Body of pancreas (tissue), 4 donors: Measurements from ENCODE around the gene GUCY2D. TPM values are rescaled to one million over a fixed set of nuclear protein-coding genes. Genes with fewer than 3 reads are reported as not detected.
A peak's percentile ranks its signal among the peaks of the same experiment; 100 is the strongest.
"Not testable (repeated sequence)": the region's sequence is repeated elsewhere in the genome, so short reads cannot be mapped to it uniquely, and the experiment has no call there.

Source experiments
- ATAC-seq: fragments of 150-250 bp; one replicate; pipeline ENCODE4 v1.9.1; 2016
- DNase-seq, 4 donors: peaks; one replicate each; pipeline ENCODE4 v3.0.0-alpha.2; 2019
- H3K27ac ChIP-seq, 4 donors: fragments of 200-600 bp; sonication (generic); 1 replicate in 3 of 4; 2 replicates in 1 of 4; pipeline versions ENCODE4 v1.5.1 to v1.6.1; 2016 to 2019; ENCODE audit warnings: mild to moderate bottlenecking in 1 of 4, mixed read lengths in 1 of 4, moderate library complexity in 1 of 4
- H3K27me3 ChIP-seq, 2 donors: fragments of 200-600 bp; sonication (generic); one replicate each; pipeline ENCODE4 v1.6.0; 2016; ENCODE audit warnings: mild to moderate bottlenecking in 1 of 2
- H3K36me3 ChIP-seq, 2 donors: fragments of 200-600 bp; sonication (generic); replicated peaks in 1 of 2; 2 replicates each; pipeline ENCODE4 v1.5.1; 2016; ENCODE audit warnings: low read depth in 2 of 2; ENCODE audit not compliant: insufficient read depth in 1 of 2
- H3K4me1 ChIP-seq: fragments of 200-600 bp; sonication (generic); one replicate; pipeline ENCODE4 v1.6.0; 2016
- H3K4me3 ChIP-seq, 2 donors: fragments of 200-600 bp; sonication (generic); 1 replicate in 1 of 2; 2 replicates in 1 of 2; pipeline ENCODE4 v1.5.1; 2016 to 2019
- H3K9me3 ChIP-seq, 3 donors: fragments of 200-600 bp; sonication (generic); 1 replicate in 2 of 3; 2 replicates in 1 of 3; pipeline ENCODE4 v1.5.1; 2016
- POLR2A ChIP-seq, 3 donors: fragments of 450-650 bp; IDR thresholded peaks; one replicate each; pipeline ENCODE4 v1.6.1; 2016; ENCODE audit warnings: antibody characterized with exemption in 3 of 3, mild to moderate bottlenecking in 2 of 3
- WGBS, 2 donors: methylation state at CpG; one replicate each; pipeline ENCODE4 v1.1.5; 2017; 5-methylcytosine and 5-hydroxymethylcytosine counted together
- intact Hi-C: fragments of 100-400 bp; cut with DNase I; formaldehyde crosslinking; loops from one replicate; pipeline ENCODE4 v1.15.1; 2023
- total RNA-seq, 2 donors: library from RNA; depleted of rRNA; stranded (reverse); fragments of >200 nt; gene quantifications; one replicate each; pipeline ENCODE4 v1.1.0, GENCODE V29; 2016
- TF ChIP-seq, protein P1 (sequence below), 7 experiments: fragments of 450-650 bp in 4 of 7; fragments of 200-600 bp in 3 of 7; sonication (generic) in 3 of 7; IDR thresholded peaks; one replicate each; pipeline ENCODE4 v1.5.1; 2016 to 2019; ENCODE audit warnings: antibody characterized with exemption in 7 of 7

GUCY2D gene
- total RNA-seq, 2 donors from 2014 or later: not detected

DNA sequence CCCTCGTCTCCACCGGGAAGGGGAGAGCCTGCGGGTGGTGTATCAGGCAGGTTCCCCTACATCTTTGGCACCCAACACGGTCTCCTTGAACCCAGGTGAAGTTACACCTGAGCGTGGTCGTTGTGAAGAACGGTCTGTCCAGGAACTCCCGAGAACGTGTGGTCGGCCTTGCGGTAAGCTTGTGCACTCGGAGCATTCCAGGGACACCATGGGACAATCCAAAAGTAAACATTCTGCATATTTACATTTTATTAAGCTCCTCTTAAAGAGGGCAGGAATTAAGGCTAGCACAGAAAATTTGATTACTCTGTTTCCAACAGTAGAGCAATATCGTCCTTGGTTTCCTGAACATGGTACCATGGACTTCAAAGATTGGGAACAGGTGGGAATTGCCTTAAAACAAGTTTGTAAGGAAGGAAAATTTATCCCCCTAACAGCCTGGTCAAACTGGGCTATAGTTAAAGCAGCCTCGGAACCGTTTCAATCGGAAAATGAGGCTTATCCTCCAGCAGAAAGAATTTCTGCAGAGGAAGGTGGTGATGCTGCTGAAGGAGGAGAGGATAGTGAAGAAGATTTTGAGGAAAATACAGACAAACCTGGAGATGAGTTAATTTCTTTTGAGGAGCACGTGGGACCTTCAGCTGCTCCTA is 54.7 kb downstream of the GUCY2D start:
- no peaks in the 10 kb centered on the region for H3K9me3 ChIP-seq
- H3K27ac ChIP-seq: peak overlapping the region in 1 of 4 donors; percentile 70
- WGBS, 2 donors: 32 to 33% methylated on average over 17 of the region's 17 CpGs
- H3K4me1 ChIP-seq: peaks cover 24% of the 10 kb centered on the region
- ATAC-seq (no peak), DNase-seq (no peak)
- H3K27me3 ChIP-seq: peaks cover 3 to 16% of the 10 kb centered on the region in 2 donors
- intact Hi-C loops: no loop called here
- no peaks in the 10 kb centered on the region for H3K36me3 ChIP-seq
- no peak overlapping the region for H3K4me3 ChIP-seq
- no peak for TF ChIP-seq POLR2A (IDR thresholded peaks at IDR 0.05)
- TF ChIP-seq, protein P1, sequence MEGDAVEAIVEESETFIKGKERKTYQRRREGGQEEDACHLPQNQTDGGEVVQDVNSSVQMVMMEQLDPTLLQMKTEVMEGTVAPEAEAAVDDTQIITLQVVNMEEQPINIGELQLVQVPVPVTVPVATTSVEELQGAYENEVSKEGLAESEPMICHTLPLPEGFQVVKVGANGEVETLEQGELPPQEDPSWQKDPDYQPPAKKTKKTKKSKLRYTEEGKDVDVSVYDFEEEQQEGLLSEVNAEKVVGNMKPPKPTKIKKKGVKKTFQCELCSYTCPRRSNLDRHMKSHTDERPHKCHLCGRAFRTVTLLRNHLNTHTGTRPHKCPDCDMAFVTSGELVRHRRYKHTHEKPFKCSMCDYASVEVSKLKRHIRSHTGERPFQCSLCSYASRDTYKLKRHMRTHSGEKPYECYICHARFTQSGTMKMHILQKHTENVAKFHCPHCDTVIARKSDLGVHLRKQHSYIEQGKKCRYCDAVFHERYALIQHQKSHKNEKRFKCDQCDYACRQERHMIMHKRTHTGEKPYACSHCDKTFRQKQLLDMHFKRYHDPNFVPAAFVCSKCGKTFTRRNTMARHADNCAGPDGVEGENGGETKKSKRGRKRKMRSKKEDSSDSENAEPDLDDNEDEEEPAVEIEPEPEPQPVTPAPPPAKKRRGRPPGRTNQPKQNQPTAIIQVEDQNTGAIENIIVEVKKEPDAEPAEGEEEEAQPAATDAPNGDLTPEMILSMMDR (IDR thresholded peaks at IDR 0.05): no peak

DNA sequence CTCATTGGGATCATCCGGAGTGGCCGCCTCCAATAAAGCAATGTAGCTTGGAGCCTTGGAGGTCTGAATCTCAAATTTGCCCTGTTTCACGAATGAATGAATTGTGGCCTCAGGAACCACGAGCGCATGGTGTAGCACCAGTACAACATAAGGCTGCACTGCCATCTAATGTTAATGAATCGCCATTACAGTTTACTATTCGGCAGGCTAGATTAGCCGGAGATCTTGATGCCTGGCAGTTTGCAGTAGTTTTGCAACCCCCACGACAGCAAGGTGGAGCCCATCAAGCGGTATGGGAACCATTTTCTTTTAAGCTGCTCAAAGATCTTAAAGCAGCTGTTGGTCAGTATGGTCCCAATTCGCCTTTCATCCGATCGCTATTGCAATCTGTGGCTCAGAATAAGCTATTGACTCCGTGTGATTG is 55.3 kb downstream of the GUCY2D start:
- H3K36me3 ChIP-seq: no peaks in the 10 kb centered on the region
- TF ChIP-seq POLR2A (IDR thresholded peaks at IDR 0.05): no peak
- TF ChIP-seq, protein P1 (IDR thresholded peaks at IDR 0.05): peak; percentile 57 to 91 (median 84)
- no peak overlapping the region for H3K4me3 ChIP-seq
- ATAC-seq: peak; percentile 88
- no peaks in the 10 kb centered on the region for H3K9me3 ChIP-seq
- H3K27me3 ChIP-seq: peaks cover 4 to 22% of the 10 kb centered on the region in 2 donors
- H3K4me1 ChIP-seq: peaks cover 24% of the 10 kb centered on the region
- H3K27ac ChIP-seq: no peak overlapping the region
- WGBS, 2 donors: 6 to 8% methylated on average over 11 to 14 of the region's 14 CpGs
- intact Hi-C loops: no loop called here
- DNase-seq: peak; percentile 50 to 79 (median 69)

DNA sequence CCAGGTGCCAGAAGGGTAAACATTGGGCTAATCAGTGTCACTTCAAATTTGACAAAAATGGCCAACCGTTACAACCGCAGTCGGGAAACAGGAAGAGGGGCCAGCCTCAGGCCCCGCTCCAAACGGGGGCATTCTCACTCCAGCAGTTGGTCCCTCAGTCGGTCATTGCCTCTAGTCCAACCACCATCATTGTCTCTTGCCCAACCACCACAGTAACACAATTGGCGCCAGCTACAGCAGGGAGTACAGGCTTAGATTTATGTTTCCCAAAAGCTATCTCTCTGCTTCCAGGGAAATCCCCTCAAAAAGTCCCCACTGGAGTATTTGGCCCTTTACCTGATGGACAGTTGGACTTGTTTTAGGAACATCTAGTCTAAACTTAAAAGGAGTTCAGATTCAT is 56.7 kb downstream of the GUCY2D start:
- Histone ChIP-seq H3K4me1 (peaks cover 24% of the 10 kb centered on the region), H3K27me3 (peaks cover 4 to 25% of the 10 kb centered on the region in 2 donors), H3K36me3 (no peaks in the 10 kb centered on the region), H3K4me3 (no peak overlapping the region), H3K9me3 (no peaks in the 10 kb centered on the region), H3K27ac (no peak overlapping the region)
- DNase-seq: no peak
- no peak for ATAC-seq
- TF ChIP-seq POLR2A (IDR thresholded peaks at IDR 0.05): no peak
- TF ChIP-seq, protein P1 (IDR thresholded peaks at IDR 0.05): no peak
- 3 to 4% methylated on average over 7 of the region's 7 CpGs for WGBS, 2 donors
- intact Hi-C loops: no loop called here

DNA sequence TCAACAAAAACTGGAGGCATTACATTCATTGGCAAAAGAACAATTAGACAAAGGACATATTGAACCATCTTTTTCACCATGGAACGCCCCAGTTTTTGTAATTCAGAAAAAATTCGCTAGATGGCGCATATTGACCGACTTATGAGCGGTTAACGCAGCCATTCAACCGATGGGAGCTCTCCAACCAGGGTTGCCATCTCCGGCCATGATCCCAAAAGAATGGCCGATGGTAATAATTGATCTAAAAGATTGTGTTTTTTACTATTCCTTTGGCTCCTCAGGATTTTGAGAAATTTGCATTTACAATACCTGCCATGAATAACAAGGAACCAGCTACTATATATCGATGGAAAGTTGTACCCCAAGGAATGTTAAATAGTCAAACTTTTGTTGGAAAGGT is 57.9 kb downstream of the GUCY2D start:
- intact Hi-C loops: no loop called here

DNA sequence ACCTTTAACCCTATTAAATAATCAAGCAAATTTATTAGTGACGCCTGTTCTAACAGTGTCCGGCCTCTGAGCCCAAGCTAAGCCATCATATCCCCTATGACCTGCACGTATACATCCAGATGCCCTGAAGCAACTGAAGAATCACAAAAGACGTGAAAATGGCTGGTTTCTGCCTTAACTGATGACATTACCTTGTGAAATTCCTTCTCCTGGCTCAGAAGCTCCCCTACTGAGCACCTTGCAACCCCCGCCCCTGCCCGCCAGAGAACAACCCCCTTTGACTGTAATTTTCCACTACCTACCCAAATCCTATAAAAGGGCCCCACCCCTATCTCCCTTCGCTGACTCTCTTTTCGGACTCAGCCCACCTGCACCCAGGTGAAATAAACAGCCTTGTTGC is 59.4 kb downstream of the GUCY2D start:
- ATAC-seq, H3K36me3 ChIP-seq, DNase-seq, intact Hi-C loops, H3K4me3 ChIP-seq, H3K9me3 ChIP-seq, H3K27ac ChIP-seq: not testable (repeated sequence)
- 54 to 56% methylated on average over 8 of the region's 8 CpGs for WGBS, 2 donors
- Histone ChIP-seq H3K4me1 (peaks cover 17% of the 10 kb centered on the region), H3K27me3 (peaks cover 4 to 19% of the 10 kb centered on the region in 2 donors)

More for the DNA sequence above, 57.9 kb downstream of the GUCY2D start:
- H3K36me3 ChIP-seq: no peaks in the 10 kb centered on the region
- no peak overlapping the region for H3K4me3 ChIP-seq
- no peaks in the 10 kb centered on the region for H3K9me3 ChIP-seq
- H3K4me1 ChIP-seq: peaks cover 24% of the 10 kb centered on the region
- peak; percentile 64 for ATAC-seq
- WGBS, 2 donors: 7% methylated on average over 10 of the region's 10 CpGs
- no peak for TF ChIP-seq POLR2A (IDR thresholded peaks at IDR 0.05)
- TF ChIP-seq, protein P1 (IDR thresholded peaks at IDR 0.05): peak; percentile 45 to 81 (median 76)
- DNase-seq: peak; percentile 64 to 77 (median 69)
- H3K27ac ChIP-seq: no peak overlapping the region
- H3K27me3 ChIP-seq: peaks cover 4 to 25% of the 10 kb centered on the region in 2 donors
